HG03139 (cell line): ENCODE results near the gene KRABD2.
A peak's percentile ranks its signal among the peaks of the same experiment; 100 is the strongest.
"Not testable (repeated sequence)": the region's sequence is repeated elsewhere in the genome, so short reads cannot be mapped to it uniquely, and the experiment has no call there.

Experiments used
- ATAC-seq: cut with Tn5 transposase; IDR thresholded peaks from one replicate; pipeline ENCODE4 v1.9.1; 2021; ENCODE audit not compliant: unreplicated experiment

The KRABD2 gene

DNA sequence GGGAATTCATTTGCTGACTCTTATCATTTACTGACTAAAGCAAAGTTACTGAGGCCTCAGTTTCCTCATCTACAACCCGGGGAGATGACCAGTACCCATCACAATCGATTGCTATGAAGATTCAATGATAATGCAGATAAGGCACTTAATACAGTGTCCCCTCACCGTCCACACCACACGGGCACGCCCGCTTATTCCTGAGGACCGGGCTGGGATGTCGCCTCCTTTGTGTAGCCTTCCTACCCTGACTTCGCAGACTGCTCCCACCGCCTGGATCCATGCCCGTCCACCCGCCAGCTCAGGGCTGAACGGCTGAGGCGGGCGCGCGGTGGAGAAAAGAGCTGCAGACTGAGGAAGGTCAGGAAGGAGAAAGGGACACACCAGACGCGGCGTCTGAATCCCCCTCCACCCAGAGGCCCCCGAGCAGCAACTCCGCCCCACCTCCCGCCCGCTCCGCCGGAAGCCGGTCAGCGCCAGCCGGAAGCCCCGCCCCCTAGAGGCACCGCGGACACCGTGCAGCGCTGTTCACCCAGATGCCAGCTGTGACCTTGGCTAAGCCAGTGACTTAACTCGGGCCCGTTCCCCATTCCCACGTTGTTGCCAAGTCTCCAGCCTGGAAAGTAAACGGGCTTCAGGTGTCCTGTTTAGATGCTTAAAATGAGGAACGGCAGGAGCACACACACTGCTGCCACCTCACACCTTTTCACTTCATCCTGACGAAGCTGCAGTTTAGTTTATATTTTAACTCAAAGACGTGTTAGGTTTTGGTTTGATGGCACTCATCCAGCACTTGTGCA is at the start of gene KRABD2:
Gene KRABD2 (minus strand): TSS at position 434 of the 797 bp plus-strand sequence.
- peak; percentile 69 for ATAC-seq

DNA sequence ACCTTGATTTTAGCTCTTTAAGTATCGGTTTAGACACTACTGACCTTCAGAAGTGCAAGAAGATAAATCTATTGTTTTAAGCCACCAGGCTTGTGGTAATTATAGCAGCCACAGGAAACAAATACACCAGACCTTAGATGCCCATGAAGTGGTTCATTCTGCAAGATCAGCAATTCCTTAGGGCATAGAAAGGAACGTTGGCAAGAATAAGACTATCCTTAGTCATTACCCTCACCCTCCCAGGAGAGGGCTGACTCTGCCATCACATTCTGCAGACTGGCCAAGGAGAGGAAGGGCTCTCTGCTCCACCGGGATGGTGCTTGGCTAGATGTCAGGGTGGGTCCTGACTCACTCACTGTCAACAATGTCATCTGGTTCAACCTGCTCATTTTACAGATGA is 45.1 kb upstream of the KRABD2 start:
- ATAC-seq = no peak

DNA sequence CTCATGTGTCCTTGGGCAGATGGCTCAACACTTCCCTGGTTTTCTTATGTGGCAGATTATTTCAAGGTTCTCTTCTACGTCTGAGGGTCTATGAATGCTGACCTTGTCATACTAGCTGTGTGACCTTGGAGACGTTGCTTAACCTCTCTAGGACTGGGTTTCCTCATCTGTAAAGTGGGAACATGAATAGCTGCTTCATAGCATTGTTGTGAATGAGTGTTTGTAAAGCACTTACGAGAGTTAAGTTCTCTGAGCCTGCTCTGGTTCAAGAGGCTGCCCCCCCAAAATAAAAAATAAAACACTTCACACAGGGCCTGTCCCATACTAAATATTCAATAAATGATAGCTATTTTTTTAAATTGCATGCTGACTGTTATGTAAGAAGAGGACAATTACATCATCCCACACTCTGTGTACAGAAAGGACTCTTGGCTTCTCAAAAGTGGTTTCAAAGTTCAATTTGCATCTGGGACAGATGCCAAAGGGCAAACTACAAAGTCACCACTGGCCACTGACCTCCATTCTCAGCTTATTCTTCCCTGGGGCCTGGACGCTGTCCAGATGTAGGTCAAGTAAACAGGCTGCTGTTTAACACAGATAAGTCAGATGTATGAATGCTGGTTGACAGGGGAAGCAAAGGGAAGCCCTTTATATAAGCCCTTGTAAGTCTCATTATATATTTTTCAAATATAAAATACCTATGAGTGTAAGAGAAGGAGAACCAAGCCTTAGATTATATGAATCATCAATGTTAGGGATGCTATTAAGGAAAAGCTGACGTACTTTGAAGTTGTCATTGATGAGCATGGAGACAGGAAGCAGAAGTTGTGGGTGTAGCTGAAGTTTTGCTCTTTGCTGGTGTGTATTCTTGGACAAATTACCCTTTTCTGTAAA is 43.8 kb upstream of the KRABD2 start:
- no peak for ATAC-seq

DNA sequence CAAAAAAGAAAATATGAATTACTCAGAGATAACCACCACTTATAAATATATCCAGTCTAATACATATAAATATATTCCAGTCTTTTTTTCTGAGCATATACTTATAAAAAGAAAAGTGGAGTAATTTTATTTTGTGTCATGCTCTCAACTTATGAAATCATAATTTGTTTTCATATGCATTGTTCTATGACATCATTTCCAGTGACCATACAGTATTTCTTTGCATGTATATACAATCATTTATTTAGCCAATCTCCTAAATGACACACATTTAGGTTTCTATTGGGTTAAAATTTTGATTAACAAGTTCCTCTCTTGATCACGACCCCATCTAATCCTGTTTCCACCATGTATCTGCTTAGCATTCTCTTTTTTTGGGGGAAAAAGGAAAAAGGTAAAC is 42.8 kb upstream of the KRABD2 start:
- ATAC-seq = no peak

DNA sequence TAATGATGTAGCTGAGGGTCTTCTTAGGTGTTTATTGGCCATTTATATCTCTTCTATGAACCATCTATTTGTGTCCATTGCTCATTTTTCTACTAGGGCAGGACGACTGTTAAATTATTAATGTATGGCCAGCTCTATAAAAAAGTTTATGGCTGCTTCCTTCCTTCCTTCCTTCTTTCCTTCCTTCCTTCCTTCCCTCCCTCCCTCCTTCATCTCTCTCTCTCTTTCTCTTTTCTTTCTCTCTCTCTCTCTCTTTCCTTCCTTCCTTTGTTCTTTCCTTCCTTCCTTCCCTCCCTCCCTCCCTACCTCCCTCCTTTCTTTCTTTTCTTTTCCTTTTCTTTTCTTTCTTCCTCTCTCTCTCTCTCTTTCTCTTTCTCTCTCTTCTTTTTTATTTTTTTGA is 42.0 kb upstream of the KRABD2 start:
- ATAC-seq = no peak

DNA sequence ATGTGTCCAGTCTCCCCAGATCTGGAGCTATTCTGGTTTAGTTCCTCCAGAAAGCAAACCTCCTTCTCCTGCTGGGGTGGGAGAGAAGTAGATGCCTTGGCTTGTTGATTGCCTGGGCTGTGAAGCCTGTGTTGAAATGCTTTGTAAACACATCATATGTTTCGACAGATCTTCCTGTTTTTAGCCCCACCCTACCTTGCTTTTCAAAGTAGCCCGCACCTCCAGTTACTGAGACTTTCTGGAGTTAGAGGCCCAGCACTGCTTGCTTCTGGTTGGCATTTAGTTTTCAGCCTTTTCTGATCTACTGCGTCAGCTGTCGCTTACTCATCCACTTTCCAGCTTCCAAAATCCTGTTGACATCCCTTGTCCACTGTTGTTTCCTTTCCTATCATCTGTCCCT is 41.3 kb upstream of the KRABD2 start:
- ATAC-seq = no peak

DNA sequence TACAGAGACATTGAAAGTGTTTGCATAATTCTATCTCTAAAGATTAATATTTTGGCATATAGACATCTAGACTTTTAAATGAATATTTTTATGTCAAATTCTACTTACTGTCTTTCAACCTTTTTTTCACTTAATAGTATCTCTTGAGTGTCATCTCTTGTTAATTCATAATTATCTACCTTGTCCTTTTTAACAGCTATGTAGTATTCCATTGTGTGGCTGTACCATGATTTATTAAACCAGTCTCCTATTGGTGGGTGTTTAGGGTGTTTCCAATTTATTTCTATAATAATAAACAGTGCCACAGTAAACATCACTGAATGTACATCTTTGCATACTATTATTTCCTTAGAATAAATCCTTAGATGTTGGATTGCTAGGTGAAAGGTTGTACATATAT is 37.4 kb upstream of the KRABD2 start:
- ATAC-seq = no peak

DNA sequence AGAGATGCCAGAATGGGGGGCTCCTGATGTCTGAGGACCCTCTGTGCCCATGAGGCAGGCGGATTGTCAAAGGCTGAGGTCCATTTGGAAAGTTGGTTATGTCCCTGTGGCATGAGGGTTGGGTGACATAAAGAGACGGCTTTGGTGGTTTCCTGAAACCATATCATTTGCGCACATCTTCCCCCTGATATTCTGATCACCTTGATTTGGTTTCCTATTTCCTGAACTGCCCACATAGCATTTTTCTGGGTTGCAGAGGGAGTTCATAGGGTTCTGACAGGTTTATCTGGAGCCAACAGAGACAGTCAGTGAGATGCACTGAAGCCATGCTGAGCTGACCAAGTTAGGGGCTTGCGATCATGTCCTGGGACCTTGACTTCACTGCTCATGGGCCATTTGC is 36.8 kb upstream of the KRABD2 start:
- no peak for ATAC-seq

DNA sequence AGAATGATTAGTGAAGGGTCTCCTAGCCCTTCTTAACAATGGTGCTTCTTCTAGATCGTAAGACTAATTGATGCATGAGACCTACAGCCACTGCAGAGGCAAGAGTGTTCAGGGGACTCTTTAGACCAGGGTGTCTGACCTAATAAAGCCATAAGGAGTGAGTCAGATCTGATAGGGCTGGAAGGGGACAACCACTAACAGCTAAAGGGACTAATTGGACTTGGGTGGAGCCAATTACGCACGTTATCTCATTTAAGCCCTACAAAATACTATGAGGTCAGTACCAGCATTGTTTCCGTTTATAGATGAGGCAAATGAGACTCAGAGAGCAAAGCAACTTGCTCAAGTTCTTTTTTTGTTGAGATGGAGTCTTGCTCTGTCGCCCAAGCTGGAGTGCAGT is 35.6 kb upstream of the KRABD2 start:
- ATAC-seq = no peak

DNA sequence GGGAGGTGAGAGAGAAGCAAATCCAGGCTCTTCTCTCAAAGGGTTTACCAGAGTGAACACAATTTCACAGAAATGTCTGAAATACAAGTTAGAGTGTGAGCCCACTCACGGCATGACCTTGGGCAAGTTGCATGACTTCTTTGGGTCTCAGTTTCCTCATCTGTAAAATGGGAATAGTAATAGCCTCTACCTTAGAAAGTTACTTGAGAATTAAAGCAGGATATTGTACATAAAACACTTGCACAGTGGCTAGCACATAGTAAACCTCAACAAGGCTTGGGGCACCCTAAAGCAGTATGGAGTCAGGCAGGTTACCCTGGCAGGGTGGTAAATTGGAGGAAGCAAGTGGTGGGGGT is 34.4 kb upstream of the KRABD2 start:
- no peak for ATAC-seq

DNA sequence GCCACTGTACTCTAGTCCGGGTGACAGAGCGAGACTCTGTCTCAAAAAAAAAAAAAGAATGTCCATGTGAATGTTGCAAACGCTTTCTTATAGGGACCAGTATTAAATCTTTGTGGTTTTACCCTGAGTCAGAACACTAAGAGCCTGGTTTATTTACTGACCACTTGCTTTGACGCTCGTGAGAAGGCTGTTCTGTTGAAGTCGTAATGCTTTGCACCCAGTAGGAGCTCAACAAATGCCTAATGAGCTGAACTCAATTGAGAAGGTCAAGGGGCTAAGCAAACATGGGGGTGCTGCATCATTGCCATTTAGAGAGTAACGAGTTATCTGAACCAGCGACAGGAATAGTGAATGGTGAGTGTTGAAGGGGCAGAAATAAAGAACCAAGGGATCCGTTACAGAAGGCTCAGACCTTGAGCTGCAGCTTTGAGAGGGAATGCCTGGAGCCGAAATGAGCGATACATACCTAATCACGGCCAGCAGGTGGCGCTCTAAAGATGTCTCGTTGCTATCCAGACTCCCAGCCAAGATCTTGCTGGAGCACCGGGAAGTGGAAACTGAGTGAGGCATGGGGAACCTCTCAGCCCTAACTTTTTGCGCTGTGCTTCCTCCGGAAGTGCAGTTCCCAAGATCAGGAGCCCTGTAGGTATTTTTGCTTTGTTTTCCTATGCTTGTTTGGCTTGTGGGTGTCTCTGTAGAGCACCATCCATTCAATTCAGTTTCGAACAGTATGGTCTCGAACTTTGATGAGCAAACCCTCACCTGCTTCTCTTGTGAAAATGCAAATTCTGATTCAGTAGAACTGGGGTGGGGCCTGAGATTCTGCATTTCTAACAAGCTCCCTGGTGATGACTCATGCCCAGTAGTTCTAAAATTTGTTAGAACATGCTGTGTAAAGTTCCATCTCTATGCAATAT is 33.7 kb upstream of the KRABD2 start:
- no peak for ATAC-seq

DNA sequence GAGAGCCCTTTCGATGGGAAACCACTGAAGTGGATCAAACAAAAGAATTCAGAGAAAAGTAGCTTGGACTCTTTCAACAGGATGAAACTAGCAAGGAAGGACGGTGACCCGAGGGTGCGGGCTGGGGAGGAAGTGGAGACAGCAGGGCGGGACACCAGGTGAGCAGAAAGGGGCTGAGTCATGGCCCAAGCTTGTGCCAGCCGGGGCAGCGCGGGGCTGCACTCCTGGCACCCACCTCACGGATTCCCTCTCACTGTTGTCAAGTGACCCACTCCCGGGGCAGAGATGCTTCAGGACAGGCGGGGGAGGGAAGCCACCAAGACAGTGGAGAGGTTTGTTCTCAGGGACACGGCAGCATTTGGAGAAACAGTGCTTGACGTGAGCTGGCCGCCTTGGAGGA is 31.9 kb upstream of the KRABD2 start:
- no peak for ATAC-seq

DNA sequence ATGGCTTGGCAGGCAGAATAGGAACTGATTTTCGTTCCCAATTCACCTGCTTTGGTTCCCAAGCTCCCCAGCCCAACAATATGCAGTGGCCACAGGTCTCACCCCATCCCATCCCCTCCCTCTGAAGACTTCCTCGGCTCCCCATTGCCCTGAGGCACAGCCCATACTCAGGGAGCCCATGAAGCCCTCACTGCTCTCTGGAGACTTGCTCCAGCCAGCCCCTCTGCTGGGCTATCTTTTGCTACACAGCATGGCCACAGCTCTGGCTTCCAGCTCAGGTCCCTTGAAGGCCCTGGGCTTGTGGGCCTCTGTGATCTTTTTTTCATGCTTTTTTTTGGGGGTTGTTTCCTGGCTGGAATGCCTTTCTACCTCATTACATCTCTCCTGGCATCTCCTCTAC is 29.7 kb upstream of the KRABD2 start:
- ATAC-seq = no peak

DNA sequence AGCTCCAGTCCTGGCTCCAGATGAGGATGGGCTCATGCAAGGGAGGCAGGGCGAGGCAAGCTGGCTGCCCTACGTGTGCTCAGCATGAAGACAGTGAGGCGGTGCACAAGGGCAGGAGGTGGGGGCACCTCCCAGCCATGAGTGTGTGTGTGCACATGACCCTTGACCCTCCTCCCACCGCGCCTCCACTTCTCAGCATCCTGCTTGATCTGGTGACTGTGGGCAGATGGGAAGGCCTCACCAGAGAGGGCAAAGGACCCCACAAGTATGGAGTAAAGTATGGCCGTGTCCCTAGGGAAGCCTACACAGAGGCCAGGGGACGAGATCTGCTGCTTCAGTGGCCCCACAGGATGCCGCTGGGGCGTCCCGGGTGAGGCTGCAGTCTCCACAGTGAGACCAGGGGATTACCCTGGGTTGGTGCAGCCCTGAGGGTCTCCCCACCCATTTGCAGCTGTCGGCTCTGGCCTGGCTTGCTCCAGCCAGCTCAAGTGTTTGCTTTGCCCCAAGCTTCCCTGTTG is 29.1 kb upstream of the KRABD2 start:
- ATAC-seq = no peak

DNA sequence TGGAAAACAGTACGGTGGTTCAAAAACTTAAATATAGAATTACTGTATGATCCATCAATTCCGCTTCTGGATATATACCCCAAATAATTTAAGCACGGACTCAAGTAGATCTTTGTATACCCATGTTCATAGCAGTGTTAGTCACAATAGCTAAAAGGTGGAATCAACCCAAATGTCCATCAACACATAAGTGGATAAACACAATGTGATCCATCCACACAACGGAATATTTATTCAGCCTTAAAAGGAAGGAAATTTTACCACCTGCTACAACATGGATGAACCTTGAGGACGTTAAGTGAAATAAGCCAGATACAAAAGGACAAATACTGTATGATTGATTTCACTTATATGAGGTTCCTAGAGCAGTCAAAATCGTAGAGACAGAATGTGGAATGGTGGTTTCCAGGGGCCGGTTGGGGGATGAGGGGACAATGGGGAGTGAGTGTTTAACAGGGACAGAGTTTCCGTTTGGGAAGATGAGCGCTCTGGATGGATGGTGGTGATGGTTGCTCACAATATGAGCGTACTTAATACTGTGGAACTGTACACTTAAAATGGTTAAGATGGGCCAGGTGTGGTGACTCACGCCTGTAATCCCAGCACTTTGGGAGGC is 26.5 kb upstream of the KRABD2 start:
- ATAC-seq = no peak

DNA sequence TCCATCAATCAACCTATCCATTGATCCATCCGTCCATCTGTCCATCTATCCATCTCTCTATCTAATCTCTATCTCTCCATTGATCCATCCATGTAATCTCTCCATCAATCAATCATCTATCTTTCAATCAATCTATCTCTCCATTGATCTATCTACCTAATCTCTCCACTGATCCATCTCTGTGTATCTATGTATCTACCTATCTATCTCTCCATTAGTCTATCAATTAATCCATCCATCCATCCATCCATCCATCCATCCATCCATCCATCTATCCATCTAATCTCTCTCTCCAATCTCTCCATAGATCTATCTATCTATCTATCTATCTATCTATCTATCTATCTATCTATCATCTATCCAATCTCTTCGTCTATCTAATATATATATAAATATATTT is 24.6 kb upstream of the KRABD2 start:
- ATAC-seq = no peak

DNA sequence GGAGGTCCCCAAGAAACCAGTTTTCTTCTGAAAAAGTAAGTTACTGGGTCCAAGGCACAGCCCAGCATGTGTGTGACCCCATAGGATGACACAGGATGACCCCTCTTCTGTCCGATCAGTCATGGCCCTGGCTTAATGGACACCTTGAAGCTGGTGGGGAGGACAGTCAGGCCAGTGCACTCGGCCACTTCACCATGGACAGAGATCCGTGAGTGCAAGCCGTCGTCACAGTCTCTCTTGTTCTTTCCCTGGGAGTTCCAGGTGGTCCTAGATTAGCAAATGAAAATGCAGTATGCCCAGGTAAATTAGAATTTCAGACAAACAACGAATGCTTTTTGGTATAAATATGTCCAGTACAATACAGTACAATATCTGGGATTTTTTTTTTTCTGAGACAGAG is 22.5 kb upstream of the KRABD2 start:
- no peak for ATAC-seq

DNA sequence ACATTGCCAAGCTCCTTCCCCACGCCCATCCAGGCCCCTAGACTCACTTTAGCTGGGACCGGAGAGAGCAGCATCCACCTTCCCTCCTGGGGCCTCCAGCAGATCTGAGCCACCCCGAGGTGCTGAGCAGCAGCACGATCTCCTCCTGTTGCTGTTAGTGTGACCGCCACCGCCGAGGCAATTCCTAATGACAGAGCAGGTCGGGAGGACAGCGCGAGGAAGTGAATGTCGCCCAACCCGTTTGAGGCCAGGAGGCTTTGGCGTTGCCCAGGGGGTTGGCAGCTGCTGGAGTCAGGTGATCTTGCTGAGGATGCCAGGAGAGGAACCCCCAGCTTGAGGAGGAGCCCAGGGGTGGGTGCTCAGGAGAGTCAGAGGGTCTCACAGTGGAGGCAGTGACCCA is 21.1 kb upstream of the KRABD2 start, which contains the start of gene RNF222:
Gene RNF222 (minus strand): TSS at position 192 of the 400 bp plus-strand sequence. CDS start 4,366 bp downstream, outside the sequence.
- ATAC-seq = no peak

DNA sequence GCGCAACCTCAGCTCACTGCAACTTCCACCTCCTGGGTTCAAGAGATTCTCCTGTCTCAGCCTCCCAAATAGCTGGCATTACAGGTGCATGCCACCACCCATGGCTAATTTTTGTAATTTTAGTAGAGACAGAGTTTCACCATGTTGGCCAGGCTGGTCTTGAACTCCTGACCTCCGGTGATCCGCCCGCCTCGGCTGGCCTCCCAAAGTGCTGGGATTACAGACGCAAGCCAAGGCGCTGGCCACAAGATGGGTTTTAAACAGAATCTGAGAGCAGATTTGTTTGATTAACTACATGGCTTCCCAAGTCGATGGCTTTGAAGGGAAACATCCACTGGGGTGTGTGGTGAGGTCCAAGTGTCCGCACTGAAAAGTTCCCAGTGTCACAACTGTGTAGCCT is 18.0 kb upstream of the KRABD2 start:
- ATAC-seq = not testable (repeated sequence)

DNA sequence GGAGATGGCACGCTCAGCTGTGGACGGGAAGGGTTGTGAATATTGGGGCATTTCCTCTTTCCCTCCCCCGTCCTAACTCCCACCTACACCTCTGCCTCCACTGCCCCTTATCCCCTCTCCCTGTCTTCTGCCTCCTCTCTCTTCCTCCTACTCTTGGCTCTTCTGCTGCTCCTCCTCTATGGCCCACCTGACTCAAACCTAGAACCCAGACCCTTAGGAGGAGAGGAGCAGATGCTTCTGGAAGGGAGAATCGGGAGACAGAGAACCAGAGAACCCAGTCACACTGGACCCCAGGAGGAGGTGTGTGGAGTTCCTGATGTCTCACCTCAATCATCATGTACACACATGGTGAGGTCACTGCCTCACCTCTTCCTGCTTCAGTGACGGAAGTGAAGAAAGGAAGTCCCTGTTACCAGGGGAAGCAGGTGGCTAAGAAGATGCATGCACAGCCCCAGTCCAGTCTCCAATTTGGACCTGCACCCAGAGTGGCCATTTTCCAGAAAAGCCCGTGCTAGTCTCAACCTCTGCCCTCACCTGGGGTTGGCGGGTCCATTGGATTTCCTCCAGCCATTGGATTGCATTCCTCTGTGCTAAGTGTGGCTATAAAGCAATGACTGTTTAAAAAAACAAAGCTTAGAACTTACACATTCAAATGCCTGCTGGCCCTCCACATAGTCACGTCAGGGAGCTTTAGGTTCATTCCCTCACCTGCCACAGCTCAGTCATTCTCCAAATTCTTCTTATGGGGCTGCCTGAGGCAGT is 17.1 kb upstream of the KRABD2 start:
- ATAC-seq = no peak
